ENCODE data around the gene AP5M1. TPM values are rescaled to one million over a fixed set of nuclear protein-coding genes. Genes with fewer than 3 reads are reported as not detected.
A peak's percentile ranks its signal among the peaks of the same experiment; 100 is the strongest.

AP5M1 gene
- total and polyA plus RNA-seq, 2 of the 13 experiments (the other 11 are each of a cell fraction or from before 2014, with no cell fraction given), result 14.8 to 35.0 TPM

- no peak for TF ChIP-seq NFIB (CRISPR knock-in tag; IDR thresholded peaks at IDR 0.05; ENCODE audit: borderline replicate concordance)
- peak; percentile 63; the same call in 1 of the 2 replicates for TF ChIP-seq MTA1 (CRISPR knock-in tag; IDR thresholded peaks at IDR 0.05; ENCODE audit: borderline replicate concordance)
- TF ChIP-seq ZUFSP (CRISPR knock-in tag; IDR thresholded peaks at IDR 0.05; ENCODE audit: borderline replicate concordance), result no peak
- no peak for TF ChIP-seq ZNF468 (CRISPR knock-in tag; IDR thresholded peaks at IDR 0.05)
- TF ChIP-seq, protein P1, sequence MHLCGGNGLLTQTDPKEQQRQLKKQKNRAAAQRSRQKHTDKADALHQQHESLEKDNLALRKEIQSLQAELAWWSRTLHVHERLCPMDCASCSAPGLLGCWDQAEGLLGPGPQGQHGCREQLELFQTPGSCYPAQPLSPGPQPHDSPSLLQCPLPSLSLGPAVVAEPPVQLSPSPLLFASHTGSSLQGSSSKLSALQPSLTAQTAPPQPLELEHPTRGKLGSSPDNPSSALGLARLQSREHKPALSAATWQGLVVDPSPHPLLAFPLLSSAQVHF (CRISPR knock-in tag; IDR thresholded peaks at IDR 0.05), result peak; percentile 77; the same call in 1 of the 2 replicates
- TF ChIP-seq, protein P2, sequence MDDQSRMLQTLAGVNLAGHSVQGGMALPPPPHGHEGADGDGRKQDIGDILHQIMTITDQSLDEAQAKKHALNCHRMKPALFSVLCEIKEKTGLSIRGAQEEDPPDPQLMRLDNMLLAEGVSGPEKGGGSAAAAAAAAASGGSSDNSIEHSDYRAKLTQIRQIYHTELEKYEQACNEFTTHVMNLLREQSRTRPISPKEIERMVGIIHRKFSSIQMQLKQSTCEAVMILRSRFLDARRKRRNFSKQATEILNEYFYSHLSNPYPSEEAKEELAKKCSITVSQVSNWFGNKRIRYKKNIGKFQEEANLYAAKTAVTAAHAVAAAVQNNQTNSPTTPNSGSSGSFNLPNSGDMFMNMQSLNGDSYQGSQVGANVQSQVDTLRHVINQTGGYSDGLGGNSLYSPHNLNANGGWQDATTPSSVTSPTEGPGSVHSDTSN (CRISPR knock-in tag; IDR thresholded peaks at IDR 0.05; ENCODE audit: borderline replicate concordance), result no peak
- no peak for TF ChIP-seq MTF1 (CRISPR knock-in tag; IDR thresholded peaks at IDR 0.05)
- TF ChIP-seq, protein P3, sequence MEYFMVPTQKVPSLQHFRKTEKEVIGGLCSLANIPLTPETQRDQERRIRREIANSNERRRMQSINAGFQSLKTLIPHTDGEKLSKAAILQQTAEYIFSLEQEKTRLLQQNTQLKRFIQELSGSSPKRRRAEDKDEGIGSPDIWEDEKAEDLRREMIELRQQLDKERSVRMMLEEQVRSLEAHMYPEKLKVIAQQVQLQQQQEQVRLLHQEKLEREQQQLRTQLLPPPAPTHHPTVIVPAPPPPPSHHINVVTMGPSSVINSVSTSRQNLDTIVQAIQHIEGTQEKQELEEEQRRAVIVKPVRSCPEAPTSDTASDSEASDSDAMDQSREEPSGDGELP (IDR thresholded peaks at IDR 0.05; ENCODE audit: borderline replicate concordance, low read depth), result peak; percentile 72; the same call in 1 of the 2 replicates
- no peak for TF ChIP-seq MYNN (CRISPR knock-in tag; IDR thresholded peaks at IDR 0.05; ENCODE audit: low read depth)
- TF ChIP-seq, protein P4, sequence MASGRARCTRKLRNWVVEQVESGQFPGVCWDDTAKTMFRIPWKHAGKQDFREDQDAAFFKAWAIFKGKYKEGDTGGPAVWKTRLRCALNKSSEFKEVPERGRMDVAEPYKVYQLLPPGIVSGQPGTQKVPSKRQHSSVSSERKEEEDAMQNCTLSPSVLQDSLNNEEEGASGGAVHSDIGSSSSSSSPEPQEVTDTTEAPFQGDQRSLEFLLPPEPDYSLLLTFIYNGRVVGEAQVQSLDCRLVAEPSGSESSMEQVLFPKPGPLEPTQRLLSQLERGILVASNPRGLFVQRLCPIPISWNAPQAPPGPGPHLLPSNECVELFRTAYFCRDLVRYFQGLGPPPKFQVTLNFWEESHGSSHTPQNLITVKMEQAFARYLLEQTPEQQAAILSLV (CRISPR knock-in tag; IDR thresholded peaks at IDR 0.05; ENCODE audit: borderline replicate concordance), result peak; percentile 27; the same call in 1 of the 2 replicates
- no peak for TF ChIP-seq ZNF431 (CRISPR knock-in tag; IDR thresholded peaks at IDR 0.05; ENCODE audit: borderline replicate concordance, low read depth)
- TF ChIP-seq ZNF883 (CRISPR knock-in tag; IDR thresholded peaks at IDR 0.05; ENCODE audit: not compliant biosample characterization), result peak; percentile 87
- TF ChIP-seq MIER2 (CRISPR knock-in tag; IDR thresholded peaks at IDR 0.05), result no peak
- TF ChIP-seq ZNF775 (CRISPR knock-in tag; IDR thresholded peaks at IDR 0.05; ENCODE audit: borderline replicate concordance), result no peak
- TF ChIP-seq MED1 (CRISPR knock-in tag; IDR thresholded peaks at IDR 0.05), result peak; percentile 68; the same call in 1 of the 2 replicates
- TF ChIP-seq GATAD1 (CRISPR knock-in tag; IDR thresholded peaks at IDR 0.05), result peak; percentile 89
- no peak for TF ChIP-seq ZNF33A (CRISPR knock-in tag; IDR thresholded peaks at IDR 0.05; ENCODE audit: borderline replicate concordance)
- TF ChIP-seq TBL1XR1 (IDR thresholded peaks at IDR 0.05; ENCODE audit: borderline replicate concordance, low read length, partially characterized antibody), result peak; percentile 53
- TF ChIP-seq ATF7-NPFF (CRISPR knock-in tag; IDR thresholded peaks at IDR 0.05; ENCODE audit: low read depth), result 0 out of 2 replicates have a peak, but pooled peaks have one; percentile 33
- no peak for TF ChIP-seq ZNF777 (CRISPR knock-in tag; IDR thresholded peaks at IDR 0.05)
Measured at GRCh38 chr14:57268161-57269069, at the start of gene AP5M1, which contains the start of gene EXOC5 (continued).
